Psoas muscle (tissue), 8 donors: ENCODE data around the gene SLC39A9. TPM values are rescaled to one million over a fixed set of nuclear protein-coding genes. Genes with fewer than 3 reads are reported as not detected.

Experiments
- ATAC-seq, 4 donors: fragments of 200-7000 bp; cut with Tn5 transposase; one replicate each; pipeline ENCODE4 v1.9.1; 2020; ENCODE audit warnings: moderate library complexity in 3 of 4, mild to moderate bottlenecking in 2 of 4
- DNase-seq, 2 donors: peaks; one replicate each; pipeline ENCODE4 v3.0.0-alpha.2; 2020
- H3K27ac ChIP-seq: fragments of 200-600 bp; one replicate; pipeline ENCODE4 v1.8.0; 2022
- H3K27me3 ChIP-seq, 3 donors: fragments of 200-600 bp in 1 of 3; one replicate each; pipeline versions ENCODE4 v1.6.1 to v1.8.0; 2013 to 2022; ENCODE audit warnings: low read length in 2 of 3, mild to moderate bottlenecking in 2 of 3, moderate library complexity in 1 of 3; ENCODE audit not compliant: insufficient read depth in 3 of 3
- H3K36me3 ChIP-seq, 2 donors: fragments of 200-600 bp in 1 of 2; one replicate each; pipeline versions ENCODE4 v1.6.1 to v1.8.0; 2013 to 2022; ENCODE audit warnings: low read depth in 1 of 2, mild to moderate bottlenecking in 1 of 2, moderate library complexity in 1 of 2; ENCODE audit not compliant: insufficient read depth in 1 of 2
- H3K4me1 ChIP-seq: fragments of 200-600 bp; one replicate; pipeline ENCODE4 v1.8.0; 2022
- H3K4me3 ChIP-seq: fragments of 200-600 bp; one replicate; pipeline ENCODE4 v1.8.0; 2022; ENCODE audit warnings: mild to moderate bottlenecking
- H3K9me3 ChIP-seq: fragments of 200-600 bp; one replicate; pipeline ENCODE4 v1.8.0; 2022
- WGBS, 3 donors: extraction: QIAGEN DNeasy Blood & Tissue Kit; methylation state at CpG; one replicate each; pipeline versions ENCODE4 v1.1.6 to v1.1.7; 2013; 5-methylcytosine and 5-hydroxymethylcytosine counted together
- intact Hi-C, 2 donors: fragments of 100-400 bp; cut with DNase I; formaldehyde crosslinking; loops; one replicate each; pipeline versions ENCODE4 v1.11.0 to v1.14.2; 2022
- polyA plus RNA-seq, 3 donors: library from polyadenylated mRNA; stranded (reverse); fragments of 200-250 nt; gene quantifications; one replicate each; pipeline ENCODE4 v1.2.3, GENCODE V29; 2013
- total RNA-seq, 4 donors: library from RNA; stranded (reverse); fragmentation: NEBNext Ultra II Directional in 2 of 4; extraction: Animal tissue kit (Norgen Biotek cat#: 25700) in 2 of 4; gene quantifications; one replicate each; pipeline versions ENCODE4 v1.2.1 to v1.2.4, GENCODE V29; 2021 to 2023
- TF ChIP-seq, protein P1 (sequence below): fragments of 200-600 bp; IDR thresholded peaks from one replicate; pipeline ENCODE4 v1.8.0; 2022; ENCODE audit warnings: antibody characterized with exemption
- donor health status: healthy with polysubstance abuse.
- donor health status: DM: no; HTN: no; CAD: no; lungs with moderate emphysema.
- donor health status: Bipolar disorder and iron deficiency.
- donor health status: healthy.
- donor health status: DM: yes; HTN: yes; CAD: no.
- donor health status: DM: no; HTN: no; CAD: no.
- donor health status: DM: no; HTN: no; CAD: no.
- donor health status: DM: yes; HTN: yes; CAD: no.

SLC39A9 gene
- total and polyA plus RNA-seq, 7 donors = 6.1 to 19.8 (median 16.0) TPM

DNA sequence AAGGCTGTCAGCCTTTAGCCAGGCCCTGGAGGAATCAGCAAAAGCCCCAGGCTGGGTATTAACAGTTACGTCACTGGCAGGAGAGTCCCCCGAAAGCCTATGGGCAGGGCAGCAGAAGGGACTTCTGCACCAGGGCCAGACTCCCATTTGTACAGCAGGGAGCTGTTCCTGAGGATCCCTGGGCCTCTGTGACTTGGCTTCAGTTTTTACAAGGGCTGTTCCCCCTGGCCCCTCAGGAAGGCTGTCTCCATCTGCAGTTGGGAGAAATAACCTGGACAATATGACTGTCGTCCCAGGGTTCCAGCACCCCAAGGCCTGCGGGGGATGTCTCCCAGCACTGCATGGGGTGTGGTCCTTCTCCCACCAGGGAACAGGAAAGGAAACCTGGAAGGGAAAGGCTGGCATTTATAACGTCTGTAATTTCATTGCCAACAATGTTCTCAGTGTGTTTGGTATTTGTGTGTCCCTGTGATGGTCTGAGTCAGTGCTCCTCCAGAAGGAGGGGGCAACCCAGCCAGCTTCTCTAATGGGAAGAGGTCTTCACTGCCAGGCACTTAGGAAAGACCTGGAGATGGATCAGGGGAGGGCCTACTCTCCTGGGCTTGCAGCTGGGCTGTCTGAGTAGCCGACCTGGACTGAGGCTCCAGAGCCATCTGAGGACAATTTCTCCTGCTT lies 42.7 kb upstream of the SLC39A9 start:
- Histone ChIP-seq H3K9me3 (no peaks in the 10 kb centered on the region), H3K4me3 (no peak overlapping the region), H3K36me3 (no peaks in the 10 kb centered on the region), H3K27ac (no peak overlapping the region), H3K4me1 (no peaks in the 10 kb centered on the region), H3K27me3 (no peaks in the 10 kb centered on the region)
- DNase-seq (peak; percentile 68 to 81), ATAC-seq (peak in 3 of 4 donors; percentile 68 to 86 (median 80))
- TF ChIP-seq, protein P1, sequence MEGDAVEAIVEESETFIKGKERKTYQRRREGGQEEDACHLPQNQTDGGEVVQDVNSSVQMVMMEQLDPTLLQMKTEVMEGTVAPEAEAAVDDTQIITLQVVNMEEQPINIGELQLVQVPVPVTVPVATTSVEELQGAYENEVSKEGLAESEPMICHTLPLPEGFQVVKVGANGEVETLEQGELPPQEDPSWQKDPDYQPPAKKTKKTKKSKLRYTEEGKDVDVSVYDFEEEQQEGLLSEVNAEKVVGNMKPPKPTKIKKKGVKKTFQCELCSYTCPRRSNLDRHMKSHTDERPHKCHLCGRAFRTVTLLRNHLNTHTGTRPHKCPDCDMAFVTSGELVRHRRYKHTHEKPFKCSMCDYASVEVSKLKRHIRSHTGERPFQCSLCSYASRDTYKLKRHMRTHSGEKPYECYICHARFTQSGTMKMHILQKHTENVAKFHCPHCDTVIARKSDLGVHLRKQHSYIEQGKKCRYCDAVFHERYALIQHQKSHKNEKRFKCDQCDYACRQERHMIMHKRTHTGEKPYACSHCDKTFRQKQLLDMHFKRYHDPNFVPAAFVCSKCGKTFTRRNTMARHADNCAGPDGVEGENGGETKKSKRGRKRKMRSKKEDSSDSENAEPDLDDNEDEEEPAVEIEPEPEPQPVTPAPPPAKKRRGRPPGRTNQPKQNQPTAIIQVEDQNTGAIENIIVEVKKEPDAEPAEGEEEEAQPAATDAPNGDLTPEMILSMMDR = no peak
- intact Hi-C loops = no loop called here
- WGBS, 3 donors = 45 to 51% (median 48%) methylated on average over 6 of the region's 6 CpGs

DNA sequence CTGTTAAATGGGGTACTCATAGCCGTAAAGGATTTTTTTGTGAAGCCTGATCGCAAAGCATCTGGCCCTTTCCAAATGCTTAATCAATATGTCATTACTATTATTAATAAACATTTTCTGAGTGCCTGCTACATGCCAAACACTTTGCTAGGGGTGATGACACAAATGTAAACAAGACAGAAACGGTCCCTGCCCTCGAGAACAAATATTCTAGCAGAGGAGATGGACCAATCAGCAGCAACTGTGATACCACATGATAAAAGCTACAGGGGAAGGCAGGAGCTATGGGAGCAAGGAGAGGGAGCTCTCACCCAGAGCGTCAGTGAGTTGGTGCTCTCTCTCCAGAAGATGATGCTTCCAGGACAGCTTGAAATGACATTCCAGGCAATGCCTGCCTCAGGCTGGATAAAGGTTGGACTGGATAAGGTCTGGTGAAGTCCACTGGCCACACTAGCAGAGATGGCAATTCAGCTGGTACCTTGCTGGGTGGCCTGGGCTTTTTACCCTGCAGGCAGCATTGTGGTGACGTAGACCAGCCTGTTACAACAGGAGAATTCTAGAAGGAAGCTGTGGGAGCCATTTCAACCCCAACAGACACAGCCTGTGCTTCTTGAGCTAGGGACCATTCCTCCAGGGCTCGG lies 41.5 kb upstream of the SLC39A9 start:
- ATAC-seq (no peak), DNase-seq (no peak)
- H3K4me1 ChIP-seq = no peaks in the 10 kb centered on the region
- H3K9me3 ChIP-seq = no peaks in the 10 kb centered on the region
- no peaks in the 10 kb centered on the region for H3K36me3 ChIP-seq
- no peaks in the 10 kb centered on the region for H3K27me3 ChIP-seq
- H3K4me3 ChIP-seq = no peak overlapping the region
- intact Hi-C loops = no loop called here
- TF ChIP-seq, protein P1 = no peak
- 84 to 92% (median 85%) methylated on average over 7 of the region's 7 CpGs for WGBS, 3 donors
- H3K27ac ChIP-seq = no peak overlapping the region

DNA sequence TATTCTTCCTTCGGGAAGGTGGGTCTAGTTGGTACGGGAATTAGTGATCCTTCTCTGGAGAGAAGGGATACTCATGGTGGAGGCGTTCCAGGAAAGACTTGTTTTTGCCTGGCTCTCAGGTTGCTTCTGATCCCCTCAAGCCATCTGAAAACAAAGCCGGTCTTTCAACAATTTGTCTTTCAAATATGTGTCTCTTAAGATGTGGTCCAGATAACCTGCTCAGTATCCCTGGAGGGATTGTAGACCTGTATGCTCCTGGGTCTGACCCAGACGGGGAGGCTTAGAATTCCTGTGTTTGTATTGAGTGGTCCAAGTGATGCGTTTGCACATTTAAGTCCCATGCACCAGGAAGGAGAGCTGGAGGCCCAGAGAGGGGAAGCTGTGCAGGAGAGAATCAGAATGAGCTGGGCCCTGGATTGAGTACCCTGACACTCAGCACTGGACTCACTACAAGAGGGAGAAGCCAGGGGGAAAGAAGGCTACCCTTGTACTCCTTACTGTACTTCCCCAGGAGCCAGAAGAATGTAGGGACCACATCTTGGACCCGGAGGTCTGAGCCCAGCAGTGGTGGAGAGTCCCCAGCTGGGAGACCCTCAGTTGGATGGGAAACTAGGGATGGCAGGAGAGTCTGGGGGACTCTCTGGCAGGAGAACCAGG lies 40.8 kb upstream of the SLC39A9 start:
- Histone ChIP-seq H3K4me1 (no peaks in the 10 kb centered on the region), H3K27ac (no peak overlapping the region), H3K36me3 (no peaks in the 10 kb centered on the region), H3K27me3 (no peaks in the 10 kb centered on the region), H3K9me3 (no peaks in the 10 kb centered on the region), H3K4me3 (no peak overlapping the region)
- ATAC-seq (no peak), DNase-seq (no peak)
- intact Hi-C loops = no loop called here
- TF ChIP-seq, protein P1 = no peak
- 90 to 91% (median 90%) methylated on average over 7 of the region's 7 CpGs for WGBS, 3 donors

DNA sequence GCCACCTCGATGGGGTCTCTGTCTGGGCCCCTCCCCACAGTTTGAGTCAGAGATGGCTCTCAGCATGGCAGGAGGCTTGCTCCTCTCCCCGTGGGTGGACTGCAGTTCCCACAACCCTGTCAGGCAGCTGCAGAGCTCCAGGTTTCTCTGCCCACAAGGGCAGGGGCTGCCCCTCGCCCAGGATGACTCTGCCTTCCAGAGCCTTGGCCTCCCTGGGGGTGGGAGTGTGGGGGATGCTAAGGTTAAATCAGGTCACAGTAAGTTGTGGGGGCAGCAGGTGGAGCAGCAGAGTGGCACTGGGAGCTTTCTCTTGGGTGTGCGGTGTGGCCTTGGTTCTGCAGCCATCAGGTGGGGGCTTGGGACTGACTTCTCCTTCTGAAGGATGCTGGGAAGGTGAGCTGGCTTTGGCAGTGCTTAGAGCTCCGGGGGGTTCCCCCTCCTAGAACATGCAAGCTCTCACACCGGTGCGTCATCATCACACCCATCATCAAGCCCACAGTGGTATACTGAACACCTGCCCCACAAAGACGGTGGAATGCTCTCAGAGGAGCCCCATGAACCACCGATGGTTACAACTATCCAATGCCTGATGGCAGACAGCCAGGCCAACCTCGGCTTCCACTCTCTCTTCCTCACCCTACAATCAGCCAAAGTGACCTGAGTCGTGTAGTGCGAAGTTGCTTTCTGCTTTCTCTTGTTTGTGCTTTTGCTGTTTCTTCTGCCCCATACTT lies 40.1 kb upstream of the SLC39A9 start:
- intact Hi-C loops = no loop called here
- ATAC-seq (no peak), DNase-seq (no peak)
- Histone ChIP-seq H3K4me3 (no peak overlapping the region), H3K9me3 (no peaks in the 10 kb centered on the region), H3K27me3 (no peaks in the 10 kb centered on the region), H3K27ac (no peak overlapping the region), H3K36me3 (no peaks in the 10 kb centered on the region), H3K4me1 (no peaks in the 10 kb centered on the region)
- WGBS, 3 donors = 60 to 73% (median 70%) methylated on average over 12 of the region's 12 CpGs
- TF ChIP-seq, protein P1 = no peak
